GM23338 (cell line): ENCODE results near the gene S100A8. TPM values are rescaled to one million over a fixed set of nuclear protein-coding genes. Genes with fewer than 3 reads are reported as not detected.

Source experiments
- ATAC-seq: fragments of 200-7000 bp; cut with Tn5 transposase; 3 replicates; pipeline ENCODE4 v1.9.1; 2020
- DNase-seq: peaks from one replicate; pipeline ENCODE4 v3.0.0-alpha.2; 2015; ENCODE audit warnings: low spot score
- H2AFZ ChIP-seq: fragments of 200-600 bp; sonication (generic); 2 replicates; pipeline ENCODE4 v1.8.0; 2016; ENCODE audit warnings: antibody characterized with exemption, mild to moderate bottlenecking, moderate library complexity
- H3F3A ChIP-seq: fragments of 200-600 bp; sonication (generic); replicated peaks from 2 replicates; pipeline ENCODE4 v1.8.0; 2017; ENCODE audit warnings: antibody characterized with exemption, mixed run types, low read depth
- H3K27ac ChIP-seq: fragments of 200-600 bp; sonication (generic); 2 replicates; pipeline ENCODE4 v1.6.1; 2016; ENCODE audit warnings: low read depth
- H3K27me3 ChIP-seq: fragments of 200-600 bp; sonication (generic); 2 replicates; pipeline ENCODE4 v1.8.0; 2016; ENCODE audit warnings: mild to moderate bottlenecking, mixed run types, moderate library complexity; ENCODE audit not compliant: insufficient read depth
- H3K36me3 ChIP-seq: fragments of 200-600 bp; sonication (generic); 2 replicates; pipeline ENCODE4 v1.8.0; 2016; ENCODE audit warnings: mild to moderate bottlenecking; ENCODE audit not compliant: insufficient read depth
- H3K4me1 ChIP-seq: fragments of 200-600 bp; sonication (generic); 2 replicates; pipeline ENCODE4 v1.8.0; 2016; ENCODE audit warnings: mild to moderate bottlenecking, moderate library complexity; ENCODE audit not compliant: insufficient read depth
- H3K4me2 ChIP-seq: fragments of 200-600 bp; sonication (generic); 2 replicates; pipeline ENCODE4 v1.7.1; 2017; ENCODE audit warnings: mixed run types
- H3K4me3 ChIP-seq: fragments of 200-600 bp; sonication (generic); 2 replicates; pipeline ENCODE4 v1.6.1; 2016; ENCODE audit warnings: mixed run types
- H3K79me2 ChIP-seq: fragments of 200-600 bp; sonication (generic); replicated peaks from 2 replicates; pipeline ENCODE4 v1.8.0; 2017; ENCODE audit warnings: mild to moderate bottlenecking; ENCODE audit not compliant: insufficient read depth
- H3K9me2 ChIP-seq: fragments of 200-600 bp; sonication (generic); 2 replicates; pipeline ENCODE4 v1.8.0; 2017; ENCODE audit not compliant: insufficient read depth
- H4K20me1 ChIP-seq: fragments of 200-600 bp; sonication (generic); replicated peaks from 2 replicates; pipeline ENCODE4 v1.8.0; 2017; ENCODE audit warnings: mild to moderate bottlenecking; ENCODE audit not compliant: insufficient read depth
- H3K27ac Mint-ChIP-seq: 2 replicates; pipeline ENCODE4 v1.8.0; 2020; ENCODE audit warnings: inconsistent platforms, mild to moderate bottlenecking, moderate library complexity, mixed read lengths
- H3K27me3 Mint-ChIP-seq: 3 replicates; pipeline ENCODE4 v1.8.0; 2022; ENCODE audit warnings: low read depth, mild to moderate bottlenecking, moderate library complexity, mixed read lengths, inconsistent platforms; ENCODE audit not compliant: insufficient read depth, poor library complexity
- H3K36me3 Mint-ChIP-seq: 3 replicates; pipeline ENCODE4 v1.8.0; 2021; ENCODE audit warnings: low read depth, mild to moderate bottlenecking, inconsistent platforms, moderate library complexity, mixed read lengths
- H3K4me1 Mint-ChIP-seq: 3 replicates; pipeline ENCODE4 v1.8.0; 2020; ENCODE audit warnings: mild to moderate bottlenecking, inconsistent platforms, mixed read lengths
- H3K4me3 Mint-ChIP-seq: 3 replicates; pipeline ENCODE4 v1.8.0; 2021; ENCODE audit warnings: moderate library complexity, mild to moderate bottlenecking, inconsistent platforms, mixed read lengths
- H3K9me3 Mint-ChIP-seq: 3 replicates; pipeline ENCODE4 v1.8.0; 2020; ENCODE audit warnings: moderate library complexity, mild to moderate bottlenecking, inconsistent platforms, mixed read lengths
- CREB1 ChIP-seq: fragments of 250-450 bp; sonication (Bioruptor Pico); IDR thresholded peaks from 2 replicates; pipeline ENCODE4 v1.5.0; 2020; ENCODE audit warnings: low read depth, mild to moderate bottlenecking, moderate library complexity
- CTCF ChIP-seq, 2 experiments: fragments of 200-600 bp in 1 of 2; sonication (generic) in 1 of 2; conservative IDR thresholded peaks; 2 replicates each; pipeline versions ENCODE4 v1.5.1 to v1.6.1; 2016 to 2017; ENCODE audit warnings: antibody characterized with exemption in 2 of 2, low read depth in 2 of 2, mild to moderate bottlenecking in 2 of 2, moderate library complexity in 1 of 2
- ETS1 ChIP-seq: IDR thresholded peaks from 2 replicates; pipeline ENCODE4 v1.6.1; 2016; ENCODE audit warnings: antibody characterized with exemption
- EZH2 ChIP-seq: fragments of 200-600 bp; sonication (generic); IDR thresholded peaks from one replicate; pipeline ENCODE4 v1.8.0; 2017; ENCODE audit warnings: antibody characterized with exemption, mild to moderate bottlenecking, low read depth; ENCODE audit not compliant: unreplicated experiment
- EZH2phosphoT487 ChIP-seq: fragments of 200-600 bp; sonication (generic); IDR thresholded peaks from one replicate; pipeline ENCODE4 v1.8.1; 2018; ENCODE audit warnings: antibody characterized with exemption; ENCODE audit not compliant: unreplicated experiment
- JUNB ChIP-seq: IDR thresholded peaks from one replicate; pipeline ENCODE4 v1.6.1; 2016; ENCODE audit warnings: antibody characterized with exemption; ENCODE audit not compliant: unreplicated experiment
- NANOG ChIP-seq: IDR thresholded peaks from 2 replicates; pipeline ENCODE4 v1.6.1; 2016; ENCODE audit warnings: antibody characterized with exemption, borderline replicate concordance
- POLR2AphosphoS5 ChIP-seq: IDR thresholded peaks from 2 replicates; pipeline ENCODE4 v1.6.1; 2016; ENCODE audit warnings: antibody characterized with exemption, low read depth
- REST ChIP-seq: IDR thresholded peaks from one replicate; pipeline ENCODE4 v1.6.1; 2018; ENCODE audit warnings: antibody characterized with exemption; ENCODE audit not compliant: unreplicated experiment
- STAT1 ChIP-seq: IDR thresholded peaks from one replicate; pipeline ENCODE4 v1.6.1; 2016; ENCODE audit warnings: antibody characterized with exemption; ENCODE audit not compliant: unreplicated experiment
- ZNF114 ChIP-seq: fragments of 250-450 bp; sonication (Bioruptor Pico); IDR thresholded peaks from 2 replicates; pipeline ENCODE4 v1.5.0; 2020; ENCODE audit warnings: mild to moderate bottlenecking, moderate library complexity
- ZNF331 ChIP-seq: fragments of 250-450 bp; sonication (Bioruptor Pico); IDR thresholded peaks from 2 replicates; pipeline ENCODE4 v1.5.0; 2020; ENCODE audit warnings: low read depth, mild to moderate bottlenecking, moderate library complexity
- polyA plus RNA-seq: library from polyadenylated mRNA; unstranded; fragments of >200 nt; fragmentation: Nextera tagmentation; extraction: Ambion mirVana; gene quantifications from 2 replicates; pipeline ENCODE4 v1.2.1, GENCODE V29; 2016
- total RNA-seq: library from RNA; depleted of rRNA; stranded (reverse); fragments of >200 nt; shearing (Covaris generic); gene quantifications from 2 replicates; pipeline ENCODE4 v1.2.3, GENCODE V29; 2014

The S100A8 gene
- total and polyA plus RNA-seq, 2 experiments from 2014 or later = not detected

GRCh38 chr1:153379591-153379990 is 11.3 kb downstream of the S100A8 start:
- no peak overlapping the region for H3K27ac ChIP-seq
- Mint-ChIP-seq H3K36me3 (no peaks in the 10 kb centered on the region), H3K27me3 (no peaks in the 10 kb centered on the region), H3K4me3 (no peak overlapping the region), H3K9me3 (no peaks in the 10 kb centered on the region), H3K4me1 (no peaks in the 10 kb centered on the region), H3K27ac (no peak overlapping the region)
- no peak overlapping the region for H2AFZ ChIP-seq
- H3K4me1 ChIP-seq = no peaks in the 10 kb centered on the region
- H3F3A ChIP-seq = no peaks in the 10 kb centered on the region
- DNase-seq = no peak
- TF ChIP-seq ZNF331 (CRISPR knock-in tag) (no peak), STAT1 (no peak), NANOG (no peak), JUNB (no peak), EZH2phosphoT487 (no peak), REST (no peak), POLR2AphosphoS5 (no peak), ETS1 (no peak), ZNF114 (CRISPR knock-in tag) (no peak)
- H3K4me2 ChIP-seq = no peak overlapping the region
- no peaks in the 10 kb centered on the region for H3K36me3 ChIP-seq
- no peaks in the 10 kb centered on the region for H3K27me3 ChIP-seq
- H3K79me2 ChIP-seq = no peaks in the 10 kb centered on the region
- no peaks in the 10 kb centered on the region for H4K20me1 ChIP-seq
- H3K4me3 ChIP-seq = no peak overlapping the region
- H3K9me2 ChIP-seq = peaks cover 7% of the 10 kb centered on the region; the same call in 1 of the 2 replicates
- no peak for ATAC-seq

GRCh38 chr1:153375511-153375910 is 15.4 kb downstream of the S100A8 start, which contains the start of gene S100A12:
Gene S100A12, minus strand, starts transcription at chr1:153375621. Its CDS starts 1,029 bp downstream, at chr1:153374592.
- ATAC-seq (no peak), DNase-seq (no peak)
- H3K27ac ChIP-seq = no peak within 1 kb of the TSS
- H3K4me1 ChIP-seq = no peaks in the 10 kb centered on the region
- peaks cover 17% of the 10 kb centered on the region; the same call in 1 of the 2 replicates for H3K9me2 ChIP-seq
- no peak within 1 kb of the TSS for H3K4me3 ChIP-seq
- H3F3A ChIP-seq = no peaks in the 10 kb centered on the region
- Mint-ChIP-seq H3K36me3 (no peaks in the 10 kb centered on the region), H3K27ac (no peak within 1 kb of the TSS), H3K4me1 (no peaks in the 10 kb centered on the region), H3K9me3 (no peaks in the 10 kb centered on the region), H3K4me3 (no peak within 1 kb of the TSS), H3K27me3 (peaks cover 2% of the 10 kb centered on the region)
- no peak for TF ChIP-seq CREB1 (CRISPR knock-in tag)
- no peak for TF ChIP-seq EZH2
- no peak for TF ChIP-seq POLR2AphosphoS5
- TF ChIP-seq NANOG = no peak
- no peak for TF ChIP-seq CTCF (conservative IDR thresholded peaks at IDR 0.05; ENCODE audit: low read depth in 2 of 2)
- no peak for TF ChIP-seq ETS1
- TF ChIP-seq EZH2phosphoT487 = no peak
- TF ChIP-seq ZNF114 (CRISPR knock-in tag) = no peak
- no peak within 1 kb of the TSS for H2AFZ ChIP-seq
- no peaks in the 10 kb centered on the region for H3K79me2 ChIP-seq
- H3K27me3 ChIP-seq = no peaks in the 10 kb centered on the region
- no peaks in the 10 kb centered on the region for H4K20me1 ChIP-seq
- no peaks in the 10 kb centered on the region for H3K36me3 ChIP-seq
- no peak within 1 kb of the TSS for H3K4me2 ChIP-seq
